ENCODE measurements around the gene GTF2B. TPM values are rescaled to one million over a fixed set of nuclear protein-coding genes. Genes with fewer than 3 reads are reported as not detected.
A peak's percentile ranks its signal among the peaks of the same experiment; 100 is the strongest.
"Not testable (repeated sequence)": the region's sequence is repeated elsewhere in the genome, so short reads cannot be mapped to it uniquely, and the experiment has no call there.

The GTF2B gene
- polyA plus RNA-seq (2013, experiment 1 of 2) = 22.7 TPM
- polyA plus RNA-seq (2013, experiment 2 of 2) = 21.6 TPM

- Histone ChIP-seq H3K79me1 (ENCODE audit: low read length) (peaks cover 4% of the 10 kb centered on the region), H3K36me3 (ENCODE audit: control insufficient read depth, insufficient read depth, low read length) (no peaks in the 10 kb centered on the region), H4K8ac (ENCODE audit: low read depth, low read length) (peak within 1 kb of the TSS; percentile 76), H3K4me2 (ENCODE audit: low read length) (peak within 1 kb of the TSS; percentile 73), H2AK5ac (ENCODE audit: low read length) (no peak within 1 kb of the TSS), H2BK5ac (ENCODE audit: low read length) (no peak within 1 kb of the TSS), H3K4me3 (ENCODE audit: low read length) (peak within 1 kb of the TSS; percentile 44), H2BK15ac (replicated peaks; ENCODE audit: low read depth) (no peak within 1 kb of the TSS), H3K9ac (ENCODE audit: low read length) (peak within 1 kb of the TSS; percentile 63), H3K4ac (ENCODE audit: low read depth, low read length) (no peak within 1 kb of the TSS), H3K79me2 (ENCODE audit: control insufficient read depth, insufficient read depth, low read length) (peaks cover 9% of the 10 kb centered on the region), H4K5ac (ENCODE audit: low read length) (no peak within 1 kb of the TSS), H3K23ac (ENCODE audit: low read length) (no peak within 1 kb of the TSS), H3K56ac (ENCODE audit: low read length) (peak within 1 kb of the TSS; percentile 46), H3K18ac (ENCODE audit: low read length) (peak within 1 kb of the TSS; percentile 69), H3K27ac (ENCODE audit: low read depth, low read length) (no peak within 1 kb of the TSS), H3K4me1 (ENCODE audit: control insufficient read depth, low read depth, low read length) (peaks cover 4% of the 10 kb centered on the region), H3K27me3 (ENCODE audit: insufficient read depth, low read length, poor library complexity) (no peaks in the 10 kb centered on the region), H2BK120ac (ENCODE audit: low read depth, low read length) (no peak within 1 kb of the TSS)
- peak; percentile 94 for DNase-seq
- no CpG with 5 or more reads among the region's 47 CpGs for WGBS (ENCODE audit: extremely low coverage, insufficient coverage, low lambda C conversion rate)
Measured at GRCh38 chr1:88891318-88891950, at the start of gene GTF2B. Gene GTF2B, minus strand, starts transcription at chr1:88891567. Its CDS starts 68 bp downstream, at chr1:88891499.

- H3K4me2 ChIP-seq (ENCODE audit: low read length); H3K4me3 ChIP-seq (ENCODE audit: low read length); DNase-seq: not testable (repeated sequence)
Measured at GRCh38 chr1:88938528-88938927, 47.2 kb upstream of the GTF2B start.

GRCh38 chr1:88936760-88937342, 45.5 kb upstream of the GTF2B start:
- Histone ChIP-seq H3K4me1 (ENCODE audit: control insufficient read depth, low read depth, low read length) (no peaks in the 10 kb centered on the region), H2BK15ac (replicated peaks; ENCODE audit: low read depth) (no peak overlapping the region), H3K27ac (ENCODE audit: low read depth, low read length) (no peak overlapping the region), H3K56ac (ENCODE audit: low read length) (no peak overlapping the region), H3K4ac (ENCODE audit: low read depth, low read length) (no peak overlapping the region), H3K36me3 (ENCODE audit: control insufficient read depth, insufficient read depth, low read length) (peaks cover 4% of the 10 kb centered on the region), H3K4me3 (ENCODE audit: low read length) (no peak overlapping the region), H3K18ac (ENCODE audit: low read length) (no peak overlapping the region), H3K23ac (ENCODE audit: low read length) (no peak overlapping the region), H3K4me2 (ENCODE audit: low read length) (no peak overlapping the region), H2BK120ac (ENCODE audit: low read depth, low read length) (no peak overlapping the region), H3K79me1 (ENCODE audit: low read length) (no peaks in the 10 kb centered on the region), H3K27me3 (ENCODE audit: insufficient read depth, low read length, poor library complexity) (no peaks in the 10 kb centered on the region), H3K79me2 (ENCODE audit: control insufficient read depth, insufficient read depth, low read length) (no peaks in the 10 kb centered on the region), H2BK5ac (ENCODE audit: low read length) (no peak overlapping the region), H2AK5ac (ENCODE audit: low read length) (no peak overlapping the region), H4K5ac (ENCODE audit: low read length) (no peak overlapping the region), H3K9ac (ENCODE audit: low read length) (no peak overlapping the region), H4K8ac (ENCODE audit: low read depth, low read length) (no peak overlapping the region)
- DNase-seq = no peak
- WGBS (ENCODE audit: extremely low coverage, insufficient coverage, low lambda C conversion rate) = no CpG with 5 or more reads among the region's 4 CpGs

More at GRCh38 chr1:88938528-88938927, 47.2 kb upstream of the GTF2B start:
- H3K9ac ChIP-seq (ENCODE audit: low read length); H2BK5ac ChIP-seq (ENCODE audit: low read length); H4K5ac ChIP-seq (ENCODE audit: low read length); H3K79me2 ChIP-seq (ENCODE audit: control insufficient read depth, insufficient read depth, low read length); H3K36me3 ChIP-seq (ENCODE audit: control insufficient read depth, insufficient read depth, low read length); H3K56ac ChIP-seq (ENCODE audit: low read length); H2BK15ac ChIP-seq (replicated peaks; ENCODE audit: low read depth); H2BK120ac ChIP-seq (ENCODE audit: low read depth, low read length); H3K4me1 ChIP-seq (ENCODE audit: control insufficient read depth, low read depth, low read length); H3K4ac ChIP-seq (ENCODE audit: low read depth, low read length); H3K23ac ChIP-seq (ENCODE audit: low read length); H2AK5ac ChIP-seq (ENCODE audit: low read length); H3K18ac ChIP-seq (ENCODE audit: low read length); H4K8ac ChIP-seq (ENCODE audit: low read depth, low read length); H3K27me3 ChIP-seq (ENCODE audit: insufficient read depth, low read length, poor library complexity); H3K79me1 ChIP-seq (ENCODE audit: low read length); H3K27ac ChIP-seq (ENCODE audit: low read depth, low read length): not testable (repeated sequence)
- no CpG with 5 or more reads among the region's 1 CpG for WGBS (ENCODE audit: extremely low coverage, insufficient coverage, low lambda C conversion rate)

GRCh38 chr1:88936223-88936523, 44.8 kb upstream of the GTF2B start:
- no peaks in the 10 kb centered on the region for H3K79me1 ChIP-seq (ENCODE audit: low read length)
- H3K4me1 ChIP-seq (ENCODE audit: control insufficient read depth, low read depth, low read length) = no peaks in the 10 kb centered on the region
- H3K4me3 ChIP-seq (ENCODE audit: low read length) = no peak overlapping the region
- H2AK5ac ChIP-seq (ENCODE audit: low read length) = no peak overlapping the region
- no peak overlapping the region for H3K56ac ChIP-seq (ENCODE audit: low read length)
- no peak overlapping the region for H3K23ac ChIP-seq (ENCODE audit: low read length)
- no peak overlapping the region for H4K8ac ChIP-seq (ENCODE audit: low read depth, low read length)
- peaks cover 5% of the 10 kb centered on the region for H3K36me3 ChIP-seq (ENCODE audit: control insufficient read depth, insufficient read depth, low read length)
- H3K27me3 ChIP-seq (ENCODE audit: insufficient read depth, low read length, poor library complexity) = no peaks in the 10 kb centered on the region
- no peak overlapping the region for H2BK15ac ChIP-seq (replicated peaks; ENCODE audit: low read depth)
- no peaks in the 10 kb centered on the region for H3K79me2 ChIP-seq (ENCODE audit: control insufficient read depth, insufficient read depth, low read length)
- H3K4ac ChIP-seq (ENCODE audit: low read depth, low read length) = no peak overlapping the region
- no peak overlapping the region for H2BK5ac ChIP-seq (ENCODE audit: low read length)
- no peak overlapping the region for H4K5ac ChIP-seq (ENCODE audit: low read length)
- no peak overlapping the region for H3K4me2 ChIP-seq (ENCODE audit: low read length)
- no peak overlapping the region for H3K9ac ChIP-seq (ENCODE audit: low read length)
- no peak overlapping the region for H2BK120ac ChIP-seq (ENCODE audit: low read depth, low read length)
- DNase-seq = no peak
- no peak overlapping the region for H3K27ac ChIP-seq (ENCODE audit: low read depth, low read length)
- no peak overlapping the region for H3K18ac ChIP-seq (ENCODE audit: low read length)

- no peak overlapping the region for H3K27ac ChIP-seq (ENCODE audit: low read depth, low read length)
- no peak overlapping the region for H2AK5ac ChIP-seq (ENCODE audit: low read length)
- no peak overlapping the region for H3K4me2 ChIP-seq (ENCODE audit: low read length)
- no peak overlapping the region for H3K23ac ChIP-seq (ENCODE audit: low read length)
- no peak overlapping the region for H4K8ac ChIP-seq (ENCODE audit: low read depth, low read length)
- H3K4me3 ChIP-seq (ENCODE audit: low read length) = no peak overlapping the region
- H3K79me2 ChIP-seq (ENCODE audit: control insufficient read depth, insufficient read depth, low read length) = no peaks in the 10 kb centered on the region
- H3K9ac ChIP-seq (ENCODE audit: low read length) = no peak overlapping the region
- no peaks in the 10 kb centered on the region for H3K27me3 ChIP-seq (ENCODE audit: insufficient read depth, low read length, poor library complexity)
- H3K4me1 ChIP-seq (ENCODE audit: control insufficient read depth, low read depth, low read length) = no peaks in the 10 kb centered on the region
- no peak overlapping the region for H3K56ac ChIP-seq (ENCODE audit: low read length)
- no CpG with 5 or more reads among the region's 5 CpGs for WGBS (ENCODE audit: extremely low coverage, insufficient coverage, low lambda C conversion rate)
- H2BK5ac ChIP-seq (ENCODE audit: low read length) = no peak overlapping the region
- no peak overlapping the region for H3K4ac ChIP-seq (ENCODE audit: low read depth, low read length)
- H2BK15ac ChIP-seq (replicated peaks; ENCODE audit: low read depth) = no peak overlapping the region
- peaks cover 5% of the 10 kb centered on the region for H3K36me3 ChIP-seq (ENCODE audit: control insufficient read depth, insufficient read depth, low read length)
- DNase-seq = peak; percentile 18
- no peak overlapping the region for H4K5ac ChIP-seq (ENCODE audit: low read length)
- no peaks in the 10 kb centered on the region for H3K79me1 ChIP-seq (ENCODE audit: low read length)
- H3K18ac ChIP-seq (ENCODE audit: low read length) = no peak overlapping the region
- no peak overlapping the region for H2BK120ac ChIP-seq (ENCODE audit: low read depth, low read length)
Measured at GRCh38 chr1:88935522-88936222, 44.3 kb upstream of the GTF2B start.

Data from mesendoderm (in vitro differentiated cells).